Endothelial cell of umbilical vein (primary cell): ENCODE data around the gene ZPLD1. TPM values are rescaled to one million over a fixed set of nuclear protein-coding genes. Genes with fewer than 3 reads are reported as not detected.

ENCODE experiments used
- BruUV-seq: library from RNA; stranded (reverse); fragments of 400-500 nt; replicated peaks from 2 replicates; lab custom pipeline; 2021; lab: Mats Ljungman, UMichigan
- CTCF ChIA-PET: fragments of 300-600, 350-600 bp; sonication (Branson Sonifier 250); formaldehyde crosslinking; loops from one replicate; lab custom pipeline; 2021; ENCODE audit warnings: antibody characterized with exemption, inconsistent platforms; lab: Charles Lee
- POLR2A ChIA-PET: fragments of 300-600, 350-600 bp; sonication (Branson Sonifier 250); formaldehyde crosslinking; loops from one replicate; lab custom pipeline; 2021; ENCODE audit warnings: antibody characterized with exemption, inconsistent platforms; lab: Charles Lee
- DNase-seq: peaks from one replicate; pipeline ENCODE4 v3.0.0-alpha.2; 2011; ENCODE audit warnings: low read depth, low spot score
- FAIRE-seq: peaks from 2 replicates; lab custom pipeline; 2011; peaks lifted over from hg19 to GRCh38; lab: Jason Lieb, UNC
- H2AFZ ChIP-seq: 2 replicates; pipeline ENCODE4 v1.6.0; 2012; ENCODE audit warnings: low read depth, low read length, control low read depth, inconsistent platforms
- H3K27ac ChIP-seq: 2 replicates; pipeline ENCODE4 v1.5.1; 2011; ENCODE audit warnings: low read depth, mild to moderate bottlenecking, control low read depth, low read length, moderate library complexity; ENCODE audit not compliant: insufficient read depth
- H3K27me3 ChIP-seq, 2 experiments: 2 replicates each; pipeline versions ENCODE4 v1.6.0 to v1.6.1; 2011; ENCODE audit warnings: low read length in 2 of 2, mixed read lengths in 1 of 2; ENCODE audit not compliant: control insufficient read depth in 2 of 2, insufficient read depth in 2 of 2
- H3K36me3 ChIP-seq, 2 experiments: 2 replicates in 1 of 2; 3 replicates in 1 of 2; pipeline ENCODE4 v1.5.1; 2011; ENCODE audit warnings: low read length in 2 of 2, mild to moderate bottlenecking in 1 of 2, moderate library complexity in 1 of 2; ENCODE audit not compliant: control insufficient read depth in 2 of 2, insufficient read depth in 2 of 2; ENCODE audit errors: extremely low read depth in 1 of 2
- H3K4me1 ChIP-seq: 3 replicates; pipeline ENCODE4 v1.5.1; 2011; ENCODE audit warnings: mild to moderate bottlenecking, low read length; ENCODE audit not compliant: control insufficient read depth, insufficient read depth; ENCODE audit errors: extremely low read depth
- H3K4me2 ChIP-seq: 2 replicates; pipeline ENCODE4 v1.6.1; 2011; ENCODE audit warnings: low read length, control low read depth, mixed read lengths; ENCODE audit not compliant: insufficient read depth
- H3K4me3 ChIP-seq, 3 experiments: fragments of 200-600 bp in 1 of 3; sonication (generic), shearing (Covaris generic) in 1 of 3; replicated peaks in 1 of 3; 2 replicates each; pipeline ENCODE4 v1.5.1; 2011 to 2016; ENCODE audit warnings: control low read depth in 3 of 3, low read length in 3 of 3, mild to moderate bottlenecking in 2 of 3, inconsistent platforms in 1 of 3, low read depth in 1 of 3, moderate library complexity in 1 of 3; ENCODE audit not compliant: insufficient read depth in 1 of 3
- H3K79me2 ChIP-seq: 2 replicates; pipeline ENCODE4 v1.6.0; 2012; ENCODE audit warnings: low read length, inconsistent platforms; ENCODE audit not compliant: control insufficient read depth, insufficient read depth
- H3K9ac ChIP-seq: replicated peaks from 2 replicates; pipeline ENCODE3; 2011; ENCODE audit warnings: low read length, control low read depth; ENCODE audit not compliant: insufficient read depth; ENCODE audit errors: extremely low read depth
- H3K9me1 ChIP-seq: replicated peaks from 3 replicates; pipeline ENCODE4 v1.6.0; 2011; ENCODE audit warnings: mild to moderate bottlenecking, low read length; ENCODE audit not compliant: control insufficient read depth, insufficient read depth; ENCODE audit errors: extremely low read depth
- H3K9me3 ChIP-seq: replicated peaks from 2 replicates; pipeline ENCODE4 v1.5.1; 2012; ENCODE audit warnings: low read length, inconsistent platforms; ENCODE audit not compliant: control insufficient read depth, insufficient read depth
- H4K20me1 ChIP-seq: replicated peaks from 2 replicates; pipeline ENCODE3; 2011; ENCODE audit warnings: mild to moderate bottlenecking, low read length; ENCODE audit not compliant: control insufficient read depth, insufficient read depth; ENCODE audit errors: extremely low read depth
- CTCF ChIP-seq, 2 donors: IDR thresholded peaks; 1 replicate in 1 of 2; 2 replicates in 1 of 2; pipeline ENCODE4 v1.5.1; 2011; ENCODE audit warnings: low read length in 2 of 2, mild to moderate bottlenecking in 2 of 2, moderate library complexity in 2 of 2, control low read depth in 1 of 2, inconsistent platforms in 1 of 2, low read depth in 1 of 2; ENCODE audit not compliant: insufficient read depth in 1 of 2; ENCODE audit errors: extremely low read depth in 1 of 2
- EZH2 ChIP-seq: IDR thresholded peaks from 2 replicates; pipeline ENCODE4 v1.6.1; 2012; ENCODE audit warnings: borderline replicate concordance, low read depth, mild to moderate bottlenecking, moderate library complexity, low read length, inconsistent platforms; ENCODE audit not compliant: severe bottlenecking
- FOS ChIP-seq: IDR thresholded peaks from 2 replicates; pipeline ENCODE4 v1.6.1; 2011; ENCODE audit warnings: mild to moderate bottlenecking, low read length, moderate library complexity, borderline replicate concordance; ENCODE audit not compliant: insufficient read depth
- GATA2 ChIP-seq: IDR thresholded peaks from 2 replicates; pipeline ENCODE4 v1.7.0; 2011; ENCODE audit warnings: low read depth, mild to moderate bottlenecking, moderate library complexity, mixed read lengths, low read length; ENCODE audit not compliant: insufficient read length, insufficient read depth
- JUN ChIP-seq: IDR thresholded peaks from 2 replicates; pipeline ENCODE4 v1.6.1; 2011; ENCODE audit warnings: borderline replicate concordance, low read depth; ENCODE audit not compliant: insufficient read length, insufficient read depth
- MAX ChIP-seq: IDR thresholded peaks from 2 replicates; pipeline ENCODE4 v1.6.1; 2011; ENCODE audit not compliant: insufficient read depth, insufficient read length
- MYC ChIP-seq: IDR thresholded peaks from one replicate; pipeline ENCODE4 v1.6.1; 2011; ENCODE audit warnings: mild to moderate bottlenecking, low read depth, low read length
- POLR2A ChIP-seq: IDR thresholded peaks from 2 replicates; pipeline ENCODE4 v1.6.1; 2012; ENCODE audit warnings: low read depth, mild to moderate bottlenecking, control low read depth, low read length
- POLR2AphosphoS5 ChIP-seq: IDR thresholded peaks from 2 replicates; pipeline ENCODE4 v1.6.1; 2012; ENCODE audit warnings: low read depth, mild to moderate bottlenecking, control low read depth, low read length, moderate library complexity; ENCODE audit not compliant: insufficient read depth
- dilution Hi-C: fragments of 300-500 bp; cut with MboI; formaldehyde crosslinking; loops from one replicate; pipeline ENCODE4 v1.15.0; 2019; ENCODE audit warnings: low sequenced_read_pairs; ENCODE audit not compliant: extremely low pct_ligation_motif_present
- intact Hi-C: fragments of 100-400 bp; cut with micrococcal nuclease; formaldehyde crosslinking; loops from one replicate; pipeline ENCODE4 v1.10.0; 2022
- polyA plus RNA-seq, 4 experiments: library from polyadenylated mRNA; depleted of rRNA in 3 of 4; stranded (reverse) in 3 of 4; unstranded in 1 of 4; fragments of >200 nt; gene quantifications; 2 replicates each; pipeline versions ENCODE4 v1.2.1 to v1.2.3, GENCODE V29; 2011 to 2012; ENCODE audit warnings: missing spikeins in 1 of 4
- total RNA-seq: library from RNA; stranded (reverse); gene quantifications from 2 replicates; pipeline ENCODE4 v1.2.3, GENCODE V29; 2021

ZPLD1 gene
- total and polyA plus RNA-seq, 2 donors (not counting 3 experiments of a cell fraction or from before 2014, with no cell fraction given): not detected

GRCh38 chr3:102466001-102466400 is 31.2 kb downstream of the ZPLD1 start:
- no peaks in the 10 kb centered on the region for H4K20me1 ChIP-seq
- BruUV-seq: no TSS peak
- POLR2A ChIA-PET: no interaction called here
- H3K9ac ChIP-seq: no peak overlapping the region
- H2AFZ ChIP-seq: no peak overlapping the region
- H3K9me1 ChIP-seq: no peaks in the 10 kb centered on the region
- no peak overlapping the region for H3K4me2 ChIP-seq
- H3K4me3 ChIP-seq: no peak overlapping the region
- no peaks in the 10 kb centered on the region for H3K36me3 ChIP-seq
- no peak for FAIRE-seq
- H3K27ac ChIP-seq: no peak overlapping the region
- CTCF ChIA-PET: no interaction called here
- no peaks in the 10 kb centered on the region for H3K9me3 ChIP-seq
- no peaks in the 10 kb centered on the region for H3K4me1 ChIP-seq
- H3K27me3 ChIP-seq: peaks cover 0 to 10% of the 10 kb centered on the region in 2 experiments
- intact Hi-C loops: no loop called here
- DNase-seq: no peak
- H3K79me2 ChIP-seq: no peaks in the 10 kb centered on the region
- dilution Hi-C loops: no loop called here
- TF ChIP-seq MAX: no peak
- TF ChIP-seq JUN: no peak
- TF ChIP-seq EZH2: no peak
- TF ChIP-seq GATA2: no peak
- no peak for TF ChIP-seq POLR2A
- no peak for TF ChIP-seq CTCF (IDR thresholded peaks at IDR 0.05; ENCODE audit: extremely low read depth in 1 of 2, insufficient read depth in 1 of 2, low read depth in 1 of 2, low read length in 2 of 2)
- no peak for TF ChIP-seq FOS
- no peak for TF ChIP-seq POLR2AphosphoS5
- no peak for TF ChIP-seq MYC
